HTR-8/SVneo (cell line): ENCODE results near the gene THSD4.

Source experiments
- DNase-seq: peaks from one replicate; pipeline ENCODE4 v3.0.0; 2011; ENCODE audit warnings: low spot score, mixed read lengths; ENCODE audit not compliant: insufficient read length
- FAIRE-seq: peaks from 2 replicates; lab custom pipeline; 2011; peaks lifted over from hg19 to GRCh38; lab: Jason Lieb, UNC

Gene THSD4

GRCh38 chr15:71114887-71115566 lies at the start of gene THSD4:
Gene THSD4, plus strand, starts transcription at chr15:71115471.
- DNase-seq = peak; percentile 92
- peak; percentile 84 for FAIRE-seq

GRCh38 chr15:71066983-71067382 lies 48.3 kb upstream of the THSD4 start:
- DNase-seq = no peak
- peak; percentile 59 for FAIRE-seq

GRCh38 chr15:71069693-71070092 lies 45.6 kb upstream of the THSD4 start:
- DNase-seq (no peak), FAIRE-seq (peak; percentile 69)

- no peak for DNase-seq
- FAIRE-seq = no peak
These were observed 43.7 kb upstream of the THSD4 start for GRCh38 chr15:71071529-71071928.

- DNase-seq = no peak
- peak; percentile 63 for FAIRE-seq
These were observed 42.8 kb upstream of the THSD4 start for GRCh38 chr15:71072423-71072822.

- DNase-seq (no peak), FAIRE-seq (no peak)
These were observed 36.6 kb upstream of the THSD4 start for GRCh38 chr15:71078506-71079207.

- DNase-seq = no peak
- FAIRE-seq = peak; percentile 69
These were observed 35.8 kb upstream of the THSD4 start for GRCh38 chr15:71079208-71080044.

- DNase-seq (no peak), FAIRE-seq (peak; percentile 82)
These were observed 35.1 kb upstream of the THSD4 start for GRCh38 chr15:71080166-71080565.

- FAIRE-seq = no peak
- no peak for DNase-seq
These were observed 34.6 kb upstream of the THSD4 start for GRCh38 chr15:71080705-71081104.

- DNase-seq (no peak), FAIRE-seq (no peak)
These were observed 32.5 kb upstream of the THSD4 start for GRCh38 chr15:71082803-71083202.

GRCh38 chr15:71083349-71083748 lies 31.9 kb upstream of the THSD4 start:
- no peak for FAIRE-seq
- no peak for DNase-seq

- DNase-seq (no peak), FAIRE-seq (no peak)
These were observed 31.0 kb upstream of the THSD4 start for GRCh38 chr15:71084264-71084663.

- FAIRE-seq (no peak), DNase-seq (no peak)
These were observed 29.5 kb upstream of the THSD4 start for GRCh38 chr15:71085809-71086208.

- DNase-seq = no peak
- no peak for FAIRE-seq
These were observed 27.1 kb upstream of the THSD4 start for GRCh38 chr15:71088155-71088554.

GRCh38 chr15:71088683-71089082 lies 26.6 kb upstream of the THSD4 start:
- FAIRE-seq = no peak

GRCh38 chr15:71089801-71090200 lies 25.5 kb upstream of the THSD4 start:
- DNase-seq = no peak
- no peak for FAIRE-seq

More at GRCh38 chr15:71088683-71089082, 26.6 kb upstream of the THSD4 start:
- DNase-seq = no peak

- peak; percentile 65 for FAIRE-seq
- no peak for DNase-seq
These were observed 23.7 kb upstream of the THSD4 start for GRCh38 chr15:71091601-71092000.

- FAIRE-seq (peak; percentile 4), DNase-seq (no peak)
These were observed 23.1 kb upstream of the THSD4 start for GRCh38 chr15:71092056-71092600.

GRCh38 chr15:71093054-71094024 lies 21.9 kb upstream of the THSD4 start:
- peak; percentile 77 for DNase-seq
- peak; percentile 99 for FAIRE-seq
